DND-41 (cell line): ENCODE measurements around the gene LRIT2.

Experiments
- ATAC-seq: fragments of 200-7000 bp; cut with Tn5 transposase; 3 replicates; pipeline ENCODE4 v1.9.1; 2021; ENCODE audit warnings: low read depth; ENCODE audit not compliant: insufficient read depth
- DNase-seq: peaks from one replicate; pipeline ENCODE4 v3.0.0-alpha.2; 2020
- H2AFZ ChIP-seq: 2 replicates; pipeline ENCODE4 v1.6.0; 2012; ENCODE audit warnings: low read depth, low read length
- H3K27ac ChIP-seq: 2 replicates; pipeline ENCODE4 v1.5.1; 2012; ENCODE audit warnings: low read length, inconsistent platforms
- H3K27me3 ChIP-seq: fragments of 200-600 bp; sonication (generic); 2 replicates; pipeline ENCODE4 v1.6.0; 2012; ENCODE audit warnings: low read length, mild to moderate bottlenecking, inconsistent platforms; ENCODE audit not compliant: insufficient read depth, poor library complexity
- H3K36me3 ChIP-seq: 2 replicates; pipeline ENCODE4 v1.5.1; 2012; ENCODE audit warnings: low read length, inconsistent platforms; ENCODE audit not compliant: insufficient read depth
- H3K4me1 ChIP-seq: 2 replicates; pipeline ENCODE4 v1.5.1; 2012; ENCODE audit warnings: mild to moderate bottlenecking, low read length; ENCODE audit not compliant: insufficient read depth
- H3K4me2 ChIP-seq: 2 replicates; pipeline ENCODE4 v1.6.0; 2012; ENCODE audit warnings: mild to moderate bottlenecking, moderate library complexity, low read length, inconsistent platforms; ENCODE audit not compliant: insufficient read depth
- H3K4me3 ChIP-seq, 2 experiments: fragments of 200-600 bp in 1 of 2; shearing (Covaris generic) in 1 of 2; 2 replicates each; pipeline ENCODE4 v1.5.1; 2012 to 2016; ENCODE audit warnings: inconsistent platforms in 2 of 2, low read length in 2 of 2, mild to moderate bottlenecking in 2 of 2, low read depth in 1 of 2, moderate library complexity in 1 of 2
- H3K79me2 ChIP-seq: 2 replicates; pipeline ENCODE4 v1.6.0; 2012; ENCODE audit warnings: low read length, inconsistent platforms; ENCODE audit not compliant: insufficient read depth
- H3K9ac ChIP-seq: 2 replicates; pipeline ENCODE4 v1.6.0; 2012; ENCODE audit warnings: low read depth, mild to moderate bottlenecking, inconsistent platforms, low read length, moderate library complexity
- H3K9me3 ChIP-seq: 2 replicates; pipeline ENCODE4 v1.5.1; 2012; ENCODE audit warnings: low read length, moderate library complexity, mild to moderate bottlenecking, inconsistent platforms; ENCODE audit not compliant: insufficient read depth, severe bottlenecking
- H4K20me1 ChIP-seq: 2 replicates; pipeline ENCODE4 v1.6.0; 2012; ENCODE audit warnings: low read length; ENCODE audit not compliant: insufficient read depth
- CTCF ChIP-seq: IDR thresholded peaks from 2 replicates; pipeline ENCODE4 v1.5.1; 2012; ENCODE audit warnings: borderline replicate concordance, low read length, moderate library complexity, mild to moderate bottlenecking; ENCODE audit not compliant: poor library complexity, severe bottlenecking; ENCODE audit errors: extremely low read depth
- EZH2 ChIP-seq: IDR thresholded peaks from 3 replicates; pipeline ENCODE4 v1.6.1; 2012; ENCODE audit warnings: borderline replicate concordance, low read depth, mild to moderate bottlenecking, moderate library complexity, low read length, inconsistent platforms; ENCODE audit not compliant: severe bottlenecking

The LRIT2 gene

GRCh38 chr10:84205049-84205852, 20.1 kb downstream of the LRIT2 start:
- Histone ChIP-seq H3K79me2 (no peaks in the 10 kb centered on the region), H3K9me3 (no peaks in the 10 kb centered on the region), H3K27me3 (peaks cover 3% of the 10 kb centered on the region), H3K9ac (no peak overlapping the region), H3K4me3 (no peak overlapping the region), H3K4me2 (no peak overlapping the region), H2AFZ (no peak overlapping the region), H4K20me1 (no peaks in the 10 kb centered on the region), H3K4me1 (no peaks in the 10 kb centered on the region), H3K36me3 (no peaks in the 10 kb centered on the region), H3K27ac (no peak overlapping the region)
- ATAC-seq = peak; percentile 85
- DNase-seq = peak; percentile 53
- TF ChIP-seq CTCF (peak; percentile 82), EZH2 (no peak)

GRCh38 chr10:84204610-84205009, 20.7 kb downstream of the LRIT2 start:
- H3K9ac ChIP-seq = no peak overlapping the region
- H3K4me2 ChIP-seq = no peak overlapping the region
- H3K27me3 ChIP-seq = peaks cover 3% of the 10 kb centered on the region
- H3K27ac ChIP-seq = no peak overlapping the region
- ATAC-seq (no peak), DNase-seq (no peak)
- no peaks in the 10 kb centered on the region for H3K4me1 ChIP-seq
- TF ChIP-seq EZH2 (no peak), CTCF (no peak)
- H3K36me3 ChIP-seq = no peaks in the 10 kb centered on the region
- no peaks in the 10 kb centered on the region for H3K9me3 ChIP-seq
- H2AFZ ChIP-seq = no peak overlapping the region
- no peaks in the 10 kb centered on the region for H4K20me1 ChIP-seq
- H3K4me3 ChIP-seq = no peak overlapping the region
- H3K79me2 ChIP-seq = no peaks in the 10 kb centered on the region

- no peak for ATAC-seq
- Histone ChIP-seq H3K27ac (no peak overlapping the region), H3K4me2 (no peak overlapping the region), H3K9me3 (no peaks in the 10 kb centered on the region), H3K79me2 (no peaks in the 10 kb centered on the region), H4K20me1 (no peaks in the 10 kb centered on the region), H2AFZ (no peak overlapping the region), H3K9ac (no peak overlapping the region), H3K27me3 (peaks cover 3% of the 10 kb centered on the region), H3K4me1 (no peaks in the 10 kb centered on the region), H3K4me3 (no peak overlapping the region), H3K36me3 (no peaks in the 10 kb centered on the region)
- TF ChIP-seq EZH2 = no peak
- peak; percentile 45 for TF ChIP-seq CTCF
- no peak for DNase-seq
These were observed 21.2 kb downstream of the LRIT2 start for GRCh38 chr10:84204122-84204521.
